Measurements from ENCODE around the gene CDC42BPA. TPM values are rescaled to one million over a fixed set of nuclear protein-coding genes. Genes with fewer than 3 reads are reported as not detected.
A peak's percentile ranks its signal among the peaks of the same experiment; 100 is the strongest.

The CDC42BPA gene
- 25.9 and 28.4 TPM in 2 replicates for polyA plus RNA-seq (2011; rRNA removed)
- polyA plus RNA-seq (2012; cell fraction: cytosol; rRNA removed), result 4.3 and 5.5 TPM in 2 replicates
- 6.7 and 9.7 TPM in 2 replicates for polyA plus RNA-seq (2012; cell fraction: nucleus; rRNA removed)
- polyA plus RNA-seq (2017; fragmentation: RNase III; extraction: RNeasy Plus Mini Kit Qiagen cat#74134 plus additional on column Dnase treatment), result 11.4 to 12.6 TPM (median 12.5 TPM) in 3 replicates
- polyA minus RNA-seq (2011; rRNA and poly(A)+ RNA removed), result 38.6 and 39.3 TPM in 2 replicates

- TF ChIP-seq HOXB13 (CRISPR knock-in tag; IDR thresholded peaks at IDR 0.05; ENCODE audit: low read depth), result no peak
- TF ChIP-seq PHF8 (IDR thresholded peaks at IDR 0.05; ENCODE audit: borderline replicate concordance, low read depth), result peak; percentile 60; the same call in 1 of the 2 replicates
- no peak for TF ChIP-seq E2F6 (IDR thresholded peaks at IDR 0.05; ENCODE audit: borderline replicate concordance, low read depth)
- peak; percentile 83 to 84; a peak in 4 of 5 replicates for TF ChIP-seq JUN (IDR thresholded peaks at IDR 0.05)
- no peak for TF ChIP-seq CEBPB (IDR thresholded peaks at IDR 0.05)
- TF ChIP-seq POLR2A (IDR thresholded peaks at IDR 0.05; ENCODE audit: low read length), result peak; percentile 48
- no peak for TF ChIP-seq FOSB (CRISPR knock-in tag; IDR thresholded peaks at IDR 0.05)
- TF ChIP-seq BCL3 (IDR thresholded peaks at IDR 0.05), result peak; percentile 75
- no peak for TF ChIP-seq REST (IDR thresholded peaks at IDR 0.05)
- peak; percentile 13; the same call in 1 of the 3 replicates for TF ChIP-seq SMC3 (IDR thresholded peaks at IDR 0.05)
- TF ChIP-seq HOXA7 (CRISPR knock-in tag; IDR thresholded peaks at IDR 0.05), result no peak
- TF ChIP-seq SREBF2 (IDR thresholded peaks at IDR 0.05), result no peak
- TF ChIP-seq NPAS2 (CRISPR knock-in tag; IDR thresholded peaks at IDR 0.05; ENCODE audit: borderline replicate concordance), result no peak
- no peak; a peak in 1 of 5 replicates for TF ChIP-seq RAD21 (conservative IDR thresholded peaks at IDR 0.05 in 1 of 2, IDR thresholded peaks at IDR 0.05 in 1 of 2)
- H3K4me2 ChIP-seq, result peak within 1 kb of the TSS; percentile 86
- WGBS (ENCODE audit: missing lambda C conversion rate), result 0% methylated on average over 19 of the region's 98 CpGs
- peak; percentile 91 to 92 for ATAC-seq
- peaks cover 14% of the 10 kb centered on the region; the same call in 1 of the 3 replicates for H3K4me1 ChIP-seq
- ChIA-PET POLR2A (interaction anchor here (0.6 to 1.3 kb wide), 6 partner anchors 19 to 150 kb away, joined by 3 to 14 read pairs (median 6); no protein-coding TSS in a partner anchor), CTCF (interaction anchor here (0.8 to 2.4 kb wide), 5 partner anchors 11 to 117 kb away, joined by 3 to 7 read pairs (median 4); no protein-coding TSS in a partner anchor)
- peak within 1 kb of the TSS; percentile 97 to 99 for H3K27ac ChIP-seq
- FAIRE-seq, result no peak
- DNase-seq (ENCODE audit: low read depth in 1 of 2, low spot score in 1 of 2), result peak; percentile 81 to 90
- H3K4me3 ChIP-seq, result peak within 1 kb of the TSS; percentile 84
- H3K9me3 ChIP-seq, result no peaks in the 10 kb centered on the region
Measured at GRCh38 chr1:227318016-227318852, at the start of gene CDC42BPA. TSS of gene CDC42BPA (minus strand) at chr1:227318492. CDS start at chr1:227317182, 1,310 bp downstream.

- Histone ChIP-seq H3K4me3 (no peak overlapping the region), H3K27ac (no peak overlapping the region), H3K9me3 (no peaks in the 10 kb centered on the region), H3K4me1 (peaks cover 34% of the 10 kb centered on the region), H3K4me2 (no peak overlapping the region)
- WGBS (ENCODE audit: missing lambda C conversion rate), result 83% methylated on average over 1 of the region's 1 CpG
- ChIA-PET POLR2A (no interaction called here), CTCF (interaction anchor here (1.6 kb wide), 1 partner anchor 10 kb away, joined by 4 read pairs; no protein-coding TSS in a partner anchor)
- ATAC-seq (no peak), FAIRE-seq (no peak), DNase-seq (ENCODE audit: low read depth in 1 of 2, low spot score in 1 of 2) (no peak)
- no peak for TF ChIP-seq HEYL (CRISPR knock-in tag; IDR thresholded peaks at IDR 0.05)
- no peak for TF ChIP-seq RCOR1 (IDR thresholded peaks at IDR 0.05; ENCODE audit: low read depth, low read length)
- TF ChIP-seq CBX2 (IDR thresholded peaks at IDR 0.05; ENCODE audit: borderline replicate concordance, low read depth), result no peak
- no peak for TF ChIP-seq EHMT2 (IDR thresholded peaks at IDR 0.05; ENCODE audit: low read depth)
- no peak for TF ChIP-seq MAX (IDR thresholded peaks at IDR 0.05)
- no peak for TF ChIP-seq FOXS1 (CRISPR knock-in tag; IDR thresholded peaks at IDR 0.05)
- TF ChIP-seq GATA3 (IDR thresholded peaks at IDR 0.05; ENCODE audit: borderline replicate concordance), result no peak
- TF ChIP-seq, protein P1, sequence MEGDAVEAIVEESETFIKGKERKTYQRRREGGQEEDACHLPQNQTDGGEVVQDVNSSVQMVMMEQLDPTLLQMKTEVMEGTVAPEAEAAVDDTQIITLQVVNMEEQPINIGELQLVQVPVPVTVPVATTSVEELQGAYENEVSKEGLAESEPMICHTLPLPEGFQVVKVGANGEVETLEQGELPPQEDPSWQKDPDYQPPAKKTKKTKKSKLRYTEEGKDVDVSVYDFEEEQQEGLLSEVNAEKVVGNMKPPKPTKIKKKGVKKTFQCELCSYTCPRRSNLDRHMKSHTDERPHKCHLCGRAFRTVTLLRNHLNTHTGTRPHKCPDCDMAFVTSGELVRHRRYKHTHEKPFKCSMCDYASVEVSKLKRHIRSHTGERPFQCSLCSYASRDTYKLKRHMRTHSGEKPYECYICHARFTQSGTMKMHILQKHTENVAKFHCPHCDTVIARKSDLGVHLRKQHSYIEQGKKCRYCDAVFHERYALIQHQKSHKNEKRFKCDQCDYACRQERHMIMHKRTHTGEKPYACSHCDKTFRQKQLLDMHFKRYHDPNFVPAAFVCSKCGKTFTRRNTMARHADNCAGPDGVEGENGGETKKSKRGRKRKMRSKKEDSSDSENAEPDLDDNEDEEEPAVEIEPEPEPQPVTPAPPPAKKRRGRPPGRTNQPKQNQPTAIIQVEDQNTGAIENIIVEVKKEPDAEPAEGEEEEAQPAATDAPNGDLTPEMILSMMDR (IDR thresholded peaks at IDR 0.05), result no peak
- TF ChIP-seq FOSB (CRISPR knock-in tag; IDR thresholded peaks at IDR 0.05), result no peak
- no peak for TF ChIP-seq POLR2AphosphoS2 (conservative IDR thresholded peaks at IDR 0.05; ENCODE audit: low read length)
- TF ChIP-seq CHD2 (IDR thresholded peaks at IDR 0.05; ENCODE audit: low read length, partially characterized antibody), result no peak
- no peak for TF ChIP-seq ZSCAN20 (CRISPR knock-in tag; IDR thresholded peaks at IDR 0.05)
- TF ChIP-seq USF2 (IDR thresholded peaks at IDR 0.05), result no peak
- no peak for TF ChIP-seq BHLHE40 (IDR thresholded peaks at IDR 0.05; ENCODE audit: low read depth, low read length)
Measured at GRCh38 chr1:227368009-227368408, 49.7 kb upstream of the CDC42BPA start.
